PFSK-1 (cell line): ENCODE measurements around the gene KAT7.

Experiments
- POLR2AphosphoS5 ChIP-seq: IDR thresholded peaks from 2 replicates; pipeline ENCODE4 v1.6.1; 2012; ENCODE audit warnings: low read depth, mild to moderate bottlenecking, control low read depth, low read length, moderate library complexity
- TAF1 ChIP-seq: IDR thresholded peaks from 2 replicates; pipeline ENCODE4 v1.6.1; 2012; ENCODE audit warnings: low read length, control low read depth, borderline replicate concordance; ENCODE audit not compliant: insufficient read depth

GRCh38 chr17:49866882-49867413, 78.5 kb downstream of the KAT7 start:
- no peak for TF ChIP-seq POLR2AphosphoS5
- TF ChIP-seq TAF1 = no peak
